ENCODE results near the gene EFTUD2.
A peak's percentile ranks its signal among the peaks of the same experiment; 100 is the strongest.

EFTUD2 gene

DNA sequence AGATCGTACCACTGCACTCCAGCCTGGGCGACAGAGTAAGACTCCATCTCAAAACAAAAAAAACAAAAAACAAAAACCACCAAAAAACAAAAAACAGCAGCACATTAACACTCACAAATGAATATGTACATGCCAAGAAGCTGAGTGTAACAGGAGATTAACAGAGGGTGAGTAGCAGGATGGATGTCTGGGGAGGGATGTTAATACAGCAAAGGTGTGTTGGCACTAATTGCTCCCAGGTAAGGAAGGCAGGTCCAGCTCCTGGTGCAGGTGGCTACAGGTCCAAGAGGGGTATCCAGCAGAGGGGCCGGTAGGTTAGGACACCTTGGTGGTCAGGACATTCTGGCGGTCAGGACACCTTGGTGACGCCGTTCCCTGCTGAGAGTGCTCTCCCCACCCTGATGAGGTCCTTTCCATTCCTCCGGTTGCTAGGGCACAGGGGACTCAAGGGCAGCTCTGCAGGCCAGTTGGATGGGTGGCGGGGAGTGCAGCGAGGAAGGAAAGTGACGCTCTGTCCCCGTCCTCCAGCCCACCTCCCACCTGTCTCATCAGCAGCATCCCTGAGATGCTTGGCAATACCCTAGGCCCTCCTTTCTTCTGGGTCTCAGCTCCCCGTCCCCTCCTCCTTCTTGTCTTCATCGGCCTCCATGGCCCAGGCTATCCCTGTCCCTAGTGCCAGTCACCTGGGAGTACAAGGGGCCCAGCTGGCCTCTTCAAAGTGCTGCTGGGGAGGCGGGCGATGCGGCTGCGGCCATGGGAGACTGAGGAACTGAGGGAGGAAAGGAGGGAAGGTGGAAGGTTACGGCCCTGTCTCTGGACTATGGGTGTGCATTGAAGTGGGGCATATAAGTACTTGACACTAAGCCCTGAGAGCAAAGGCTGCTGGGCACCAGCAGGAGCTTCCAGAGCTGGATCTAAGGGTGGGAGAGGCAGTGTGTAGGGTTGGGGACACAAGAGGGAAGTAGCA is 26.8 kb upstream of the EFTUD2 start:
- no peak for DNase-seq

DNA sequence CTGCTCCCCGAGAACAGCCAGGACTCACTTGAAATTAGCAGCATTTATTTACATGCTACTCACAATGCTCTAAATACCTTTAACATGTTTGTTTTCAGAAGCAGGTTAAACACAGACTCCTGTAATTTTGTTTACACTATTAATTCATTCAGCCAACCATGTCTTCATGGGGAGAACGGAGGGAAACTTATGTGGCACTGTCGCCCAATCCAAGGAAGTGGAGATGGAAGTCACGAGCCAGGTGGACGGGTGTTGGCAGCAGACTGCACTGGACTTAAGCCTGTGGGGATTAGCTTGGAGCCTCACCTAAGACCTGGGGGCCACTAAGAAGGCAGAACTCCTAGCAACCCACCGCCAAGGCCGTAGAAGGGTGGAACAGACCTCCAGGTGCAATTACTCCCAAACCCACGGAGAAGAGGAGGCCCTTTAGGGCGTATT is 24.9 kb upstream of the EFTUD2 start:
- peak in 2 of 3 experiments; percentile 33 to 62 for DNase-seq

DNA sequence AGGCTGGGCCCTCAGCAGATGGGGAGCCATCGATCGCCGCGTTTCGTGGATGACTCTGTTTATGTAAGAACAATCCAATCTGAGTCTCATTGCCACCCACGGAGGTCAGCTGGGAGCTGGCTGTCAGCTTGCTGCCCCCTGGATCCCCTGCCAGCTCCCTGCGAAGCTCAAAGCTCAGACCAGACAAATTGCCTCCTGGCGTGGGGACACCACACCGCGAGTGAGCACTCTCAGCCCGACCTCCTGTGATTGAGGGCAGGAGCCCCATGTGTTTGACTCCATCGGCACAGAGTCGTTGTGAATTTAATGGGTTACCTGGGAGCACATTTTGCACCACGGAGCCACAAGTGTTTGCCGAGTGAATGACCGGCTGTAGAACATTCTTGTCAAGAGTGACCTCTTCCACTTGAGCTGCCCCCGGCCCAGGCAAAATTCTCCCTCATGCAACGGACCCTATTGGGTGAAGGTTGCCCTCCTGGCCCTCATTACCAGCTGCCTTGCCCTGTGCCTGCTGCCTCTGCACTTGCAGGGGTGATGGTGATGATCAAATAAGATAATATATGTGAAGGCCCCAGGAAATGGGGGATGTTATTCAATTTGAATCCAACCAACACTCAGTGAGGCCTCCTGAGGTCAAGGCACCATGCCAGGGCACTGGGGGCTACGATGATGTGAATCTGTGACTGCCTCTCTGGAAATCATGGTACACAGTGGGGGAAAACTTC is 23.7 kb upstream of the EFTUD2 start:
- DNase-seq: peak in 1 of 3 experiments; percentile 29

DNA sequence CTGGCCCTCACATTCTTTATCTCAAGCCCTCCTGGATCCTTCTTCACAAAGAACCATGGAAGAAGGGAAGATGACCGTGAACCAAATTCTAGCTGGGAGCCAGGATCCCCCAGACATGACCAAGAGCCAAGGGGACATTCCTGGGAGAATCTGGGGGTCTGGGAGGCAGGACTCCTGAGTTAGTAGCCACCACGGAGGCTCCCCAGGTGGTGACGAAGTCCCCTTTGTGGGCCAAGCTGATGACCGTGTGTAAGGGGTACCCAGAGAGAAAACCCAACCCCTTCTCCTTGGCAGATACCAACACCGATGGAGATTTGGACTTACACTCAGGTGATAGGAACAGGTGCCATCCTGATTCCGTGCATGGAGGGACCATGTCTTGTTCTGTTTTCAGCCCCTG is 22.9 kb upstream of the EFTUD2 start:
- DNase-seq: no peak

DNA sequence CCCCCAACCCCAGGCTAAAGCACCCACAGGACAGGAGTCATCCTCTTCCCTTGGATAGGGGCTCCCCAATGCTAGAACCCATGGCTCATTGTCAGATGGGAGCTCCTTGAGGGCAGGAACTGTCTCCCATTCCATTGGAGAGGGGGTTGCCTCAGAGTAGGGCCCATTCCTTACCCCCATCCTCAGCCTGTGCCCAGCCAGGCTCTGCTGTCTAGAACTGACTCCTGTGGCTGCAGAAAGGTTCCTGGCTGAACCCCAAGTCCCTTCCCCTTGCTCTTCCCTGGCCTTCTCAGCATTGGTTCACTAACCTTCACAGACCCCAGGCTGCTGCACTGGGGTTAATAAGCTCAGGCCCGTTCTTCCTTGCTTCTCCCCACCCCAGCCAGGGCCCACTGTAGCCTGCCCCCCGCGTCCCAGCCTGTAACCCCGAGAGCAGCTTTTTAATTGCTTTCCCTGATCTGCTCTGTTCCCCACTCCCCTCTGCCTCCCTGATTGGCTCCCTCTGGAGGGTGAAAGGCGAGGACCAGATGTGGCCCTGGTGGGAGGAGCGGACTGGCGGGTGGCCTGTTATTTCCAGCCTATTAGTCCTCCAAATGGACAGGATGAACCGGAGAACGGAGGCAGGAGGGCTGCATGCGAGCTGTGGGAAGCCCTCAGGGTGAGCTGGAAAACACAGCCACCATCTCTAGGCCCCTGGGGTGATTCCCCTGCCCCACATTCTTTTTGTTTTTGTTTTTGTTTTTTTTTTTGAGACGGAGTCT is 22.1 kb upstream of the EFTUD2 start:
- peak in 2 of 3 experiments; percentile 18 to 57 for DNase-seq

DNA sequence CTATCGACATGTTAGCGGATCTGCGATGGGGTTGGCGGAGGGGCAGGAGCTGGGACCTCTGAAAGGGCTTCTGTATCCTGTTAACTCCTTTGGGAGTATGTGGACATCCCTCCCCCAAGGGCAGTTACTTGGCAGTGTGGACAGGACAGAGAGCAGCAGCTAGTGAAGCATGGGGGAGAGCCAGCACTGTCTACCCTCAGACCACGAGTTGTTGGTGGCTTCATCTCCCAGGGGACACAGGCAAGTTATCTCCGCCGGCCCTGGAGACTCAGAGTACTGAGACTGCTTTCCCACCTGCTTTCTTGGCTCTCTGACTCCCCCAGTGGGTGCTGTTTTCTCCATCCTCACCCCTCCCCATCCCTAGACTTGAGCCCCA is 21.3 kb upstream of the EFTUD2 start:
- DNase-seq: peak in 1 of 3 experiments; percentile 36

DNA sequence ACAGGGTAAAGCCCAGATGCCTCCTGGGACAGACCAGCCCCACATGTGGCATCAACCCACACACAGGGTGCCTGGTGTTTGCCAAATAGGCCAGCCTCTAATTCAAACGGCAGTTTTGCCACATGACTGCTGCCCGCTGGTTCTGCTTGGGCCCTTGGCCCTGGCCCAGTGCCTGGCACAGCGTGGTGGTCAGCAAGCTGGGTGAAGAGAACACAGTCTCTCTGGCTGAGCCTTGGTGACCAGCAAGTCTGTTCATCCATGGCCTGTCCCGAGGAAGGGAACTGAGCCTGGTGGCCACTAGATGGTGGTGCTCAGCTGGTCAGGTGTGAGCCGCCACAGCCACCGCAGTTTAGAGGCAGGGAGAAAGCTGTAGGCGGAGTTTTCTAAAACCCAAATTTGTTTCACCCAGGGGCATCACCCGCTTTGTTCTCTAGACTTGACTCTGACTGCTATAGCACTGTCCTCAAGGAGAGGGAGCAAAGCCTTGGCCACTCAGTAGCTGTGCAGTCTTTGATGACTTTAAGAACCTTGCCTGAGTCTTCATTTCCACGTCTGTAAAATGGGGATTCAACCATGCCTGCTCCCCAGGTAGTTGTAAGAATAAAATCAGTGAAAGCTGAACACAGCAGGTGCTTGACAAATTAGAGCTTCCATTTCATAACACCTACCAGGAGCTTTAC is 20.8 kb upstream of the EFTUD2 start:
- DNase-seq: peak; percentile 47 to 84 (median 61)

DNA sequence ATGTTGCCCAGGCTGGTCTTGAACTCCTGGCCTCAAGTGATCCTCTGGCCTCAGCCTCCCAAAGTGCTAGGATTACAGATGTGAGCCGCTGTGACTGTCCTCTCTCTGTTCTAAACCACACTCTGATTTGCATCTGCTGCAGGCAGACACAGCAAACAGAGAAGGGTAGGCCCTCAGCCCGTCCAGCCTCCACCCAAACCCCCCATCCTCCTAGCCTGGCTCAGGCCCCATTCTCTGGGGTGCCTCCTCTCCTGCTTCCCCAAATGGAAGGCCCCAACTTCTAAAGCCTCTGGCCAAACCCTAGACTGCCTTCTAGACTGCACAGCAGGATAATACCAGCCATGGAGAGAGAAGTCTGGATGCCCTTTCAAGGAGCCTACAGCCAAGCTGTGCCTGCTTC is 20.2 kb upstream of the EFTUD2 start:
- DNase-seq: no peak

DNA sequence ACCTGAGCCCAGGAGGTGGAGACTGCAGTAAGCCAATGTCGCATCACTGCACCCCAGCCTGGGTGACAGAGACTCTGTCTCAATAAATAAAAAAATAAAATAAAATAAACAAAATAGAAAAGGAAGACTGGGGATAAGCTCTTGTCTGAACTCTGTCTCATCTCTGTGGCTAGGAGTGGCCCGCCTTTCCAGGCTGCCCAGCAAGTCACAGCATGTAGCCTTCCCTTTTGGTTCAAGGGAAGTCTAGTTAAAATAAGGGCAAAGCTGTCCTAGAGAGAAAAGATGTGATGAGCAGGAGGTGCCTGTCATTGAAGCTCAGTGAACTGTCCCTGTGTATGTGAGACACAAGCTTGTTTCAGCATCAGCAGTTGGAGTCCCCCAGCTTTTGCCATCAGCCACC is 18.8 kb upstream of the EFTUD2 start:
- DNase-seq: no peak

DNA sequence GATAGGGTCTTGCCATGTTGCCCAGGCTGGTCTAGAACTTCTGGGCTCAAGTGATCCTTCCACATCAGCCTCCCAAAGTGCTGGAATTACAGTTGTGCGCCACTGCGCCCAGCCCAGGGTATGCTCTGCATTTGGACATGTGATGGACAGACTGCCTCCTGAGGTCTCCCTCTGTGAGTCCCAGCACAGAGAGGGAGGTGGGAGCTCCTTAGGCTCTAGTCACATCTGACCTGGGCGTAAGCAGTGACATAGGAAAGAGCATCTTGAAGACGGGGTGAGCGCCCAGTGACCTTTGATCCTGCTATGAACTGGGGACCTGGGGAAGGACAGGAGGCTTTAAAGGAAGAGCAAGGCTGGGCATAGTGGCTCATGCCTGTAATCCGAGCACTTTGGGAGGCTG is 18.2 kb upstream of the EFTUD2 start:
- DNase-seq: no peak

DNA sequence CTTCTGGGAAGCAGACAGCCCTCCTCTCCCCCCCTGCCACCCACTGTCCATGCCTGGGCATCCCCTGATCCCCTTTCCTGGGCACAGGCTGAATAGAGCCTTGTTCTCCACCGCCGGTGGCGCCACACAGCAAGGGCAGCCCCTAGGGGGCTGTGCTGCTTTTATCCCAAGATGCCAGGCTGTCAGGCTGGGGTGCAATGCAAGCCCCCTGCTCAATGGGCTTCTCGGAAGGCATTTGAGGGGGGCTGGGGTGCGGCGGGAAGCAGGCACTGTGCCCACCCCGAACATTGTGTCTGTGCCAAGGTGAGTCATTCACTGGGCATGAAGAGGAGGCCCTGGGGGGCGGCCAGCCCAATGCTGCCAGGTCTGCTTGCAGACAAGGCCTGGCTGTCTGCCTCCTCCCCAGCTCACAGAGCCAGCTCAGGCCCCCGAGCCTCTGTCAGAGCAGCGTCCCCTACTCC is 17.6 kb upstream of the EFTUD2 start:
- DNase-seq: no peak

DNA sequence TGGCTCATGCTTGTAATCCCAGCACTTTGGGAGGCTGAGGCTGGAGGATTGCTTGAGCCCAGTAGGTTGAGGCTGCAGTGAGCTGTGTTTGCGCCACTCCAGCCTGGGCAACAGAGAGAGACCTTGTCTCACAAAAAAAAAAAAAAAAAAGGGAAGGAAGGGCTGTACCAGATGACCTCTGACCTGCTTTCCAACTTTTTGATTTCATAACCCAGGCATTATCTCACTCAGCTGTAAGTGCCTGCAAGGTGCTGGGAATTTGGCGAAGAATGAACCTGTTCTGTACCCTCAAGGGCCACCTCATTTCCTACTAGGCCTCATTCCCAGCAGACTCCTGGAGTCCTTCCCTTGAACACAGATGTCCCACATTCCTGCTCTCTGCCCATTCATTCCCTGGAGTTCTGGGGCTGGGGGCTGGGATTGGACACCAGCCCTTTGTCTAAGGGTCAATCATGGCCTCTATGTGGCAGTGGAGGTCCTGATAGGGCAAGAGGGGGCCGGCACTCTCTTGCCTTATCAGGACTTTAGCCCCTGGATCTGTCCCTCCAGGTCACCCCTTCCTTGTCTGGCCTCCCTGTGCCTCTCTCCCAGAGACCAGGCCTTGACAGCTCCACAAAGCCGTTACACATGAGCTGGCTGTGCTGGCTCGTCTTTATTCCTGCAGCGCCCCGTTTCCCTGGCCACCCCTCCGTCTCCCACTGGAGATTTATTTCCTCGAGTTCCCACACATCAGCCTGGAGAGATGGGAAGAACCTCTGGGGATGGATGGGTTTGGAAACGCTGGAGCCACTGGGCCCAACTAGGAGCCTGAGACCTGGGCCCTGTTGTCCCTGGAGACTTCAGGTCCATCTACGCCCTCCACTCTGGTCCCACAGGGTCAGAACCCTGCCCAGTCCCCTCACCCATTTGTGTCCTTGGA is 16.9 kb upstream of the EFTUD2 start:
- no peak for DNase-seq

DNA sequence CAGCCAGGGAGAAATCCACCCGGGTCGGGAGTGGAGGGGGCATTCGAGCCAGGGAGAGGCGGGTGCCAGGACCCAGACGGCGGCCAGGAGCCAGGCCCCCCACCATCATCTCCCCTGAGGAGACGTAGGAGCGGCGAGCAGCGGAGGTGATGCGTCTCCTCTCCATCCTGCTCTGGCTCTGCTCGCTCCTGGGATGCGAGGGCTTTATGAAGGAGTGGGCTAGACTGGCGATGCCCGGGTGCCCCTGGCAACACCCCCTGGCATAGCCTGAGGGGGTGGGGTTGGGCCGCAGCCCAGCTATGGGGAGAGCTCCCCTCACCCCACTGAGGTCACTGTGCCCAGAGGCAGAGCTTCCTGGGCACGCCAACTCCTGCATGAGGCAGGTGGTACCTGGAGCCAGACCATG is 16.1 kb upstream of the EFTUD2 start, which contains the start of gene GFAP:
TSS of gene GFAP (minus strand) at position 180 of the 406 bp plus-strand sequence. CDS start at position 166, 14 bp downstream.
- DNase-seq: no peak

DNA sequence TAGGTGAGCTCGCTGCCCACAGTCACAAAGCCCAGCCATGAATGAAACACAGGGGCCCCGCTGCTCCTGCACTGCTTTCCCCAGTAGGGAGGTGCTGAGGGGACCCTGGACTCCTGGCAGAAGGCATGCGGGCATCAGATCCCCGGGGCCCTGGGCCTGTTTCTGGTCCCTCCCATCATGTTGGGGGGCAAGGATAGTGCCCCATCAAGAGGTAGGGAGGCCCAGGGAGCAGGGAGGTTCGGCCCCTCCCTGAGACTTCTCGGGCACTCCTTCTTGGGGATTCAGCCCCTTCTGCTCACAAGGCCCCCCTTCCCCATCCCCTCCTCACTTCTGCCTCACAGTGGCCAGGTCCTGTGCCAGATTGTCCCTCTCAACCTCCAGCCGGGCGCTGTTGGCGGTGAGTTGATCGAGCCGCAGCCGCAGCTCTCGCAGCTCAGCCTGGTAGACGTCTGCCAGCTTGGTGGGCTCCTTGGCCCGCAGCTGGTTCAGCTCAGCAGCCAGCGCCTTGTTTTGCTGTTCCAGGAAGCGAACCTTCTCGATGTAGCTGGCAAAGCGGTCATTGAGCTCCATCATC is 15.5 kb upstream of the EFTUD2 start:
- no peak for DNase-seq

DNA sequence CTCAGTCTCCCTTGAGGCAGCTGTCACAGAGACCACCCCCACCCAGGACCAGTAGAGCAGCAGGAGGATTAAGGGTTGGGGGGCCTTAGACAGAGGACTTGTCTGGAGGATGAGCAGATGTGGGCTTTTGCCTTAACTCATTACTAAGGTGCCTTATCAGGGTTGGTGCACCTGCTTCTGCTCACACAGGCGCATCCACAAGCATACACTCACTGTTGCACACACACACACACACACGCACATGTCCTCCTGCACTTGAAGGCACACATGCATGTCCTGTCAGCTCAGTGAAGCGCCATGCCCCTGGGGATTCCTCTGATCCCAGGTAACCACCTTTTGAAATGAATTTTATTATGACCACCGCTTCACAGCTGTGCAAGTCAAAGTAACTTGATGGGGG is 14.9 kb upstream of the EFTUD2 start:
- DNase-seq: peak in 2 of 3 experiments; percentile 18 to 55

DNA sequence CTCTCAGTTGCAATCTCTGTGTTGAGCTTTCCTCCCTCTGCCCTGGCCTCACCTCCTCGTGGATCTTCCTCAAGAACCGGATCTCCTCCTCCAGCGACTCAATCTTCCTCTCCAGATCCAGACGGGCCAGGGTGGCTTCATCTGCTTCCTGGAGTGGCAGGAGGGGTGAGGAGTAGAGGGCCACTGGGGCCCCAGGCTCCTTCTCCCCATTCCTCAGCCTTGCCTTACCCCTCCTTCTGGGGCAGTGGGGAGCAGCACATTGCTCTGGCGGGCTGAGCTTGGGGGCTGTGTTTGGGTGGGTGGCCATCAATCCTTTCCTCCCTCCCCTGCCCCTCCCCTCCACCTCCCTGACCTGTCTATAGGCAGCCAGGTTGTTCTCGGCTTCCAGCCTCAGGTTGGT is 14.4 kb upstream of the EFTUD2 start:
- DNase-seq: no peak

DNA sequence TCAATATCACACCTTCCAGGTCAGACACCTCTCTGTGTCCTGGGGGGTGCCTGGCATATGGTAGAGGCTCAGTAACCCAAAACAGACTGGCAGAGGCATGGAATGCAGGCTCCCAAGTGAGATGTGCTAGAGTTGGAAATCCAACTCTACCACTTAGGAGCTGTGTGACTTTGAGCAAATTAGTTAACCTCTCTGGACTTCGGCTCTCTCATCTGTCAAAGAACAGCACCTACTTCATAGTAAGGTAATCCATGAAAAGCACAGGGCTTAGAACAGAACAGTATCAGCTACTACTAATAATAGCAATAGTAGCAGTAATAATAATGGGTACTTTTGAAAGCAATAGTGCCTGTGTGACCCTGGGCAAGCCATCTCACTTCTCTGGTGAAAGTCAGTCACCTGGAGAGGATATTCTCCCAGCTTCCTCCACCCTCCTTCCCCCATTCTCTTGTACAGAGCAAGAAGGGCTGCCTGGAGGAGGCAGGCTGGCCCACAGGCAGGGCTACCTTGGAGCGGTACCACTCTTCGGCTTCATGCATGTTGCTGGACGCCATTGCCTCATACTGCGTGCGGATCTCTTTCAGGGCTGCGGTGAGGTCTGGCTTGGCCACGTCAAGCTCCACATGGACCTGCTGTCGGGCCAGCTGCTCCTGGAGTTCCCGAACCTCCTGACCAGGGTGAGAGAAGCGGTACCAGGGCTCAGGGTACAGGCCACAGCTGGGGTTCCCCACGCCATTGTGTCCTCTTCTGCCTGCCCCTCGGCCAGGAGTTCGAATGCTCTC is 13.7 kb upstream of the EFTUD2 start:
- no peak for DNase-seq

DNA sequence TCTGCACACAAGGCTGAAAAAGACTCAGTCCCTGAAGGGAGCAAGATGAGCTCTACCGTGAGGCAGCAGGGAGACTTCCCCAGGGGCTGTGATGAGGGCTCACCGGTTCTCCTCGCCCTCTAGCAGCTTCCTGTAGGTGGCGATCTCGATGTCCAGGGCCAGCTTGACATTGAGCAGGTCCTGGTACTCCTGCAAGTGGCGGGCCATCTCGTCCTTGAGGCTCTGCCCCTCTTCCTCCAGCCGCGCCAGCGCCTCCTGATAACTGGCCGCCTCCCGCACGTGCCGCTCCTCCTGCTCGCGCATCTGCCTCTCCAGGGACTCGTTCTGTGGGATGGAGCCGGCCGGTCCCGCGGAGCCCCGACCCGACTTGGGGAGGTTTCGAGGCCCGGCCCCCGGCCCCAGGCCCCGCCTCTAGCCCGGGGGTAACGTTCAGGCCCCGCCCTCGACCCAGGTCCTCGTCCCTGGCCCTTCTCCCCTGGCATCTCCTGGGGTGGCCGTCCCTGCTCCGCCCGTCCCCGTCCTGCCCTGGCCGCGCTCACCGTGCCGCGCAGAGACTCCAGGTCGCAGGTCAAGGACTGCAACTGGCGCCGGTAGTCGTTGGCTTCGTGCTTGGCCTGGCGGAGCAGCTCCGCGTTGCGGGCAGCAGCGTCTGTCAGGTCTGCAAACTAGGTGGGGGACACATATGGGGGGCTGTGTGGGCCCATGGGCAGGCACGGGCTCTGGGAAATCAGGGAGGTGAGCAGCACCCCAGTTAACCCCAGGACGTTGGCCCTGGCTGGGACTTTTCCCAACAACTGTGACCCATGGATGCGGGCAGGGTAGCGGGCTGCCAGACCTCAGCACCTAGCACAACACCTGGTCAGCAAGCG is 12.1 kb upstream of the EFTUD2 start:
- peak in 2 of 3 experiments; percentile 42 to 65 for DNase-seq
